Measurements from ENCODE around the gene PARM1. TPM values are rescaled to one million over a fixed set of nuclear protein-coding genes. Genes with fewer than 3 reads are reported as not detected.

Gene PARM1
- total RNA-seq, 1 donor from 2014 or later = 1.6 TPM

GRCh38 chr4:75036046-75036830, 103.3 kb downstream of the PARM1 start:
- Histone ChIP-seq H4K20me1 (ENCODE audit: low read depth) (no peaks in the 10 kb centered on the region), H3K4me3 (no peak overlapping the region), H3K27ac (no peak overlapping the region), H3K36me3 (no peaks in the 10 kb centered on the region), H3K4me2 (no peak overlapping the region), H3K4me1 (no peaks in the 10 kb centered on the region), H3K27me3 (no peaks in the 10 kb centered on the region), H3F3A (ENCODE audit: low read depth) (no peaks in the 10 kb centered on the region), H3K9ac (no peak overlapping the region), H3K79me2 (ENCODE audit: low read depth) (no peaks in the 10 kb centered on the region), H3K9me3 (ENCODE audit: low read depth) (no peaks in the 10 kb centered on the region), H2AFZ (replicated peaks) (no peak overlapping the region)
- H3K4me1 Mint-ChIP-seq = peaks cover 22% of the 10 kb centered on the region
- H3K36me3 Mint-ChIP-seq = peaks cover 25% of the 10 kb centered on the region
- no peaks in the 10 kb centered on the region for H3K27me3 Mint-ChIP-seq (ENCODE audit: insufficient read depth, low read depth)
- no peak overlapping the region for H3K4me3 Mint-ChIP-seq
- no peaks in the 10 kb centered on the region for H3K9me3 Mint-ChIP-seq
- H3K27ac Mint-ChIP-seq = no peak overlapping the region
- DNase-seq (ENCODE audit: low spot score) = no peak
- TF ChIP-seq EZH2 (IDR thresholded peaks at IDR 0.05) (no peak), EZH2phosphoT487 (IDR thresholded peaks at IDR 0.05) (no peak), CTCF (IDR thresholded peaks at IDR 0.05) (no peak)

- Mint-ChIP-seq H3K4me3 (no peak overlapping the region), H3K9me3 (no peaks in the 10 kb centered on the region), H3K27ac (no peak overlapping the region), H3K36me3 (peaks cover 26% of the 10 kb centered on the region), H3K4me1 (peaks cover 19% of the 10 kb centered on the region), H3K27me3 (ENCODE audit: insufficient read depth, low read depth) (no peaks in the 10 kb centered on the region)
- no peaks in the 10 kb centered on the region for H4K20me1 ChIP-seq (ENCODE audit: low read depth)
- no peak overlapping the region for H3K9ac ChIP-seq
- no peak for TF ChIP-seq EZH2phosphoT487 (IDR thresholded peaks at IDR 0.05)
- TF ChIP-seq EZH2 (IDR thresholded peaks at IDR 0.05) = no peak
- TF ChIP-seq CTCF (IDR thresholded peaks at IDR 0.05) = no peak
- H3K27me3 ChIP-seq = no peaks in the 10 kb centered on the region
- H3F3A ChIP-seq (ENCODE audit: low read depth) = no peaks in the 10 kb centered on the region
- H3K4me2 ChIP-seq = no peak overlapping the region
- H3K4me1 ChIP-seq = no peaks in the 10 kb centered on the region
- no peak for DNase-seq (ENCODE audit: low spot score)
- H3K79me2 ChIP-seq (ENCODE audit: low read depth) = no peaks in the 10 kb centered on the region
- H2AFZ ChIP-seq (replicated peaks) = no peak overlapping the region
- no peak overlapping the region for H3K27ac ChIP-seq
- H3K36me3 ChIP-seq = no peaks in the 10 kb centered on the region
- no peak overlapping the region for H3K4me3 ChIP-seq
- H3K9me3 ChIP-seq (ENCODE audit: low read depth) = no peaks in the 10 kb centered on the region
Measured at GRCh38 chr4:75037252-75037651, 104.3 kb downstream of the PARM1 start.

- Histone ChIP-seq H3K79me2 (ENCODE audit: low read depth) (no peaks in the 10 kb centered on the region), H2AFZ (replicated peaks) (no peak overlapping the region), H3K27ac (no peak overlapping the region), H4K20me1 (ENCODE audit: low read depth) (no peaks in the 10 kb centered on the region), H3K9ac (no peak overlapping the region), H3K9me3 (ENCODE audit: low read depth) (no peaks in the 10 kb centered on the region), H3K4me2 (no peak overlapping the region), H3K36me3 (no peaks in the 10 kb centered on the region), H3F3A (ENCODE audit: low read depth) (no peaks in the 10 kb centered on the region), H3K4me3 (no peak overlapping the region), H3K27me3 (no peaks in the 10 kb centered on the region), H3K4me1 (no peaks in the 10 kb centered on the region)
- Mint-ChIP-seq H3K36me3 (peaks cover 24% of the 10 kb centered on the region), H3K9me3 (no peaks in the 10 kb centered on the region), H3K4me3 (no peak overlapping the region), H3K27ac (no peak overlapping the region), H3K4me1 (peaks cover 19% of the 10 kb centered on the region), H3K27me3 (ENCODE audit: insufficient read depth, low read depth) (no peaks in the 10 kb centered on the region)
- no peak for TF ChIP-seq EZH2phosphoT487 (IDR thresholded peaks at IDR 0.05)
- no peak for TF ChIP-seq EZH2 (IDR thresholded peaks at IDR 0.05)
- TF ChIP-seq CTCF (IDR thresholded peaks at IDR 0.05) = no peak
- DNase-seq (ENCODE audit: low spot score) = no peak
Measured at GRCh38 chr4:75038376-75038775, 105.5 kb downstream of the PARM1 start.
